ENCODE results near the gene CREB3L1.

Gene CREB3L1

GRCh38 chr11:46279126-46280099 is 2.0 kb downstream of the CREB3L1 start:
- H3K4me3 ChIP-seq (ENCODE audit: low read depth, low read length), result peak overlapping the region; percentile 88
- H3K79me2 ChIP-seq (ENCODE audit: control insufficient read depth, insufficient read depth, low read length, poor library complexity), result peaks cover 12% of the 10 kb centered on the region
- no peak overlapping the region for H2BK5ac ChIP-seq (ENCODE audit: low read depth, low read length, poor library complexity)
- peak overlapping the region; percentile 12 for H3K14ac ChIP-seq (ENCODE audit: low read length)
- peaks cover 22 to 24% of the 10 kb centered on the region in 2 experiments for H3K4me1 ChIP-seq (ENCODE audit: control insufficient read depth in 1 of 2, insufficient read depth in 2 of 2, low read length in 2 of 2)
- H2AK5ac ChIP-seq (ENCODE audit: low read length), result no peak overlapping the region
- peak overlapping the region; percentile 54 for H3K18ac ChIP-seq (ENCODE audit: low read length)
- peak overlapping the region; percentile 68 for H3K9ac ChIP-seq (ENCODE audit: low read length)
- H2BK12ac ChIP-seq (ENCODE audit: low read length), result peak overlapping the region; percentile 5
- peaks cover 10% of the 10 kb centered on the region for H3K79me1 ChIP-seq (ENCODE audit: low read length)
- H4K8ac ChIP-seq (ENCODE audit: low read depth, low read length), result peak overlapping the region; percentile 34
- H3K4me2 ChIP-seq (ENCODE audit: low read length), result peak overlapping the region; percentile 92
- peaks cover 0 to 4% of the 10 kb centered on the region in 2 experiments for H3K36me3 ChIP-seq (ENCODE audit: control insufficient read depth in 1 of 2, insufficient read depth in 2 of 2, low read length in 2 of 2)
- no peak overlapping the region for H3K23ac ChIP-seq (ENCODE audit: low read length)
- no peak overlapping the region for H3K27ac ChIP-seq (ENCODE audit: low read depth, low read length)
- H3K4ac ChIP-seq (ENCODE audit: low read depth, low read length), result peak overlapping the region; percentile 22
- no peak overlapping the region for H2AFZ ChIP-seq (ENCODE audit: insufficient read depth, low read length, poor library complexity)
- H3K27me3 ChIP-seq (ENCODE audit: insufficient read depth, low read length), result no peaks in the 10 kb centered on the region
- H4K12ac ChIP-seq (ENCODE audit: low read depth, low read length), result no peak overlapping the region
- WGBS (ENCODE audit: extremely low coverage, insufficient coverage, insufficient read length), result no CpG with 5 or more reads among the region's 15 CpGs
- peak overlapping the region; percentile 78 for H4K91ac ChIP-seq (ENCODE audit: low read depth, low read length)
- no peaks in the 10 kb centered on the region for H3K9me3 ChIP-seq (ENCODE audit: insufficient read depth, low read depth, low read length)
- no peak overlapping the region for H2BK120ac ChIP-seq (ENCODE audit: insufficient read depth, low read length, poor library complexity)
- DNase-seq, result no peak

GRCh38 chr11:46280706-46281105 is 3.2 kb downstream of the CREB3L1 start:
- no peak overlapping the region for H3K4me2 ChIP-seq (ENCODE audit: low read length)
- H3K4me3 ChIP-seq (ENCODE audit: low read depth, low read length), result no peak overlapping the region
- H3K79me2 ChIP-seq (ENCODE audit: control insufficient read depth, insufficient read depth, low read length, poor library complexity), result peaks cover 12% of the 10 kb centered on the region
- H3K4ac ChIP-seq (ENCODE audit: low read depth, low read length), result no peak overlapping the region
- peaks cover 13% of the 10 kb centered on the region for H3K79me1 ChIP-seq (ENCODE audit: low read length)
- H2BK5ac ChIP-seq (ENCODE audit: low read depth, low read length, poor library complexity), result no peak overlapping the region
- H2BK12ac ChIP-seq (ENCODE audit: low read length), result no peak overlapping the region
- DNase-seq, result no peak
- no peaks in the 10 kb centered on the region for H3K9me3 ChIP-seq (ENCODE audit: insufficient read depth, low read depth, low read length)
- no peak overlapping the region for H3K27ac ChIP-seq (ENCODE audit: low read depth, low read length)
- WGBS (ENCODE audit: extremely low coverage, insufficient coverage, insufficient read length), result no CpG with 5 or more reads among the region's 5 CpGs
- H3K9ac ChIP-seq (ENCODE audit: low read length), result no peak overlapping the region
- peaks cover 0 to 4% of the 10 kb centered on the region in 2 experiments for H3K36me3 ChIP-seq (ENCODE audit: control insufficient read depth in 1 of 2, insufficient read depth in 2 of 2, low read length in 2 of 2)
- no peak overlapping the region for H2AFZ ChIP-seq (ENCODE audit: insufficient read depth, low read length, poor library complexity)
- H3K18ac ChIP-seq (ENCODE audit: low read length), result no peak overlapping the region
- no peak overlapping the region for H4K12ac ChIP-seq (ENCODE audit: low read depth, low read length)
- no peak overlapping the region for H4K91ac ChIP-seq (ENCODE audit: low read depth, low read length)
- H3K4me1 ChIP-seq (ENCODE audit: control insufficient read depth in 1 of 2, insufficient read depth in 2 of 2, low read length in 2 of 2), result peaks cover 31 to 34% of the 10 kb centered on the region in 2 experiments
- no peak overlapping the region for H3K23ac ChIP-seq (ENCODE audit: low read length)
- H2AK5ac ChIP-seq (ENCODE audit: low read length), result no peak overlapping the region
- H4K8ac ChIP-seq (ENCODE audit: low read depth, low read length), result no peak overlapping the region
- no peak overlapping the region for H3K14ac ChIP-seq (ENCODE audit: low read length)
- H2BK120ac ChIP-seq (ENCODE audit: insufficient read depth, low read length, poor library complexity), result no peak overlapping the region
- no peaks in the 10 kb centered on the region for H3K27me3 ChIP-seq (ENCODE audit: insufficient read depth, low read length)

GRCh38 chr11:46281371-46281831 is 3.9 kb downstream of the CREB3L1 start:
- no peak overlapping the region for H2BK5ac ChIP-seq (ENCODE audit: low read depth, low read length, poor library complexity)

GRCh38 chr11:46285173-46285572 is 7.7 kb downstream of the CREB3L1 start:
- Histone ChIP-seq H2BK5ac (ENCODE audit: low read depth, low read length, poor library complexity) (no peak overlapping the region), H3K79me2 (ENCODE audit: control insufficient read depth, insufficient read depth, low read length, poor library complexity) (no peaks in the 10 kb centered on the region), H4K91ac (ENCODE audit: low read depth, low read length) (peak overlapping the region; percentile 2), H3K27me3 (ENCODE audit: insufficient read depth, low read length) (no peaks in the 10 kb centered on the region), H3K79me1 (ENCODE audit: low read length) (peaks cover 10% of the 10 kb centered on the region), H2AFZ (ENCODE audit: insufficient read depth, low read length, poor library complexity) (no peak overlapping the region), H4K8ac (ENCODE audit: low read depth, low read length) (no peak overlapping the region), H3K18ac (ENCODE audit: low read length) (no peak overlapping the region), H3K36me3 (ENCODE audit: control insufficient read depth in 1 of 2, insufficient read depth in 2 of 2, low read length in 2 of 2) (peaks cover 0 to 6% of the 10 kb centered on the region in 2 experiments), H3K4me1 (ENCODE audit: control insufficient read depth in 1 of 2, insufficient read depth in 2 of 2, low read length in 2 of 2) (peaks cover 28 to 32% of the 10 kb centered on the region in 2 experiments), H3K4me3 (ENCODE audit: low read depth, low read length) (no peak overlapping the region), H3K4me2 (ENCODE audit: low read length) (peak overlapping the region; percentile 29), H3K23ac (ENCODE audit: low read length) (no peak overlapping the region), H3K27ac (ENCODE audit: low read depth, low read length) (peak overlapping the region; percentile 66), H3K4ac (ENCODE audit: low read depth, low read length) (no peak overlapping the region), H2BK12ac (ENCODE audit: low read length) (no peak overlapping the region), H2AK5ac (ENCODE audit: low read length) (no peak overlapping the region), H3K9me3 (ENCODE audit: insufficient read depth, low read depth, low read length) (no peaks in the 10 kb centered on the region), H3K9ac (ENCODE audit: low read length) (no peak overlapping the region), H3K14ac (ENCODE audit: low read length) (no peak overlapping the region), H4K12ac (ENCODE audit: low read depth, low read length) (no peak overlapping the region), H2BK120ac (ENCODE audit: insufficient read depth, low read length, poor library complexity) (no peak overlapping the region)
- no CpG with 5 or more reads among the region's 3 CpGs for WGBS (ENCODE audit: extremely low coverage, insufficient coverage, insufficient read length)
- DNase-seq, result no peak

More at GRCh38 chr11:46281371-46281831, 3.9 kb downstream of the CREB3L1 start:
- Histone ChIP-seq H2BK12ac (ENCODE audit: low read length) (no peak overlapping the region), H3K4me1 (ENCODE audit: control insufficient read depth in 1 of 2, insufficient read depth in 2 of 2, low read length in 2 of 2) (peaks cover 31 to 36% of the 10 kb centered on the region in 2 experiments), H2AK5ac (ENCODE audit: low read length) (no peak overlapping the region), H3K4me2 (ENCODE audit: low read length) (peak overlapping the region; percentile 5), H3K36me3 (ENCODE audit: control insufficient read depth in 1 of 2, insufficient read depth in 2 of 2, low read length in 2 of 2) (peaks cover 0 to 4% of the 10 kb centered on the region in 2 experiments), H2BK120ac (ENCODE audit: insufficient read depth, low read length, poor library complexity) (no peak overlapping the region), H3K27me3 (ENCODE audit: insufficient read depth, low read length) (no peaks in the 10 kb centered on the region), H4K8ac (ENCODE audit: low read depth, low read length) (no peak overlapping the region), H2AFZ (ENCODE audit: insufficient read depth, low read length, poor library complexity) (no peak overlapping the region), H4K91ac (ENCODE audit: low read depth, low read length) (no peak overlapping the region), H3K4me3 (ENCODE audit: low read depth, low read length) (no peak overlapping the region), H4K12ac (ENCODE audit: low read depth, low read length) (no peak overlapping the region), H3K9ac (ENCODE audit: low read length) (no peak overlapping the region), H3K79me1 (ENCODE audit: low read length) (peaks cover 16% of the 10 kb centered on the region), H3K27ac (ENCODE audit: low read depth, low read length) (no peak overlapping the region), H3K14ac (ENCODE audit: low read length) (no peak overlapping the region), H3K23ac (ENCODE audit: low read length) (no peak overlapping the region), H3K79me2 (ENCODE audit: control insufficient read depth, insufficient read depth, low read length, poor library complexity) (peaks cover 12% of the 10 kb centered on the region), H3K9me3 (ENCODE audit: insufficient read depth, low read depth, low read length) (no peaks in the 10 kb centered on the region), H3K18ac (ENCODE audit: low read length) (no peak overlapping the region), H3K4ac (ENCODE audit: low read depth, low read length) (no peak overlapping the region)
- WGBS (ENCODE audit: extremely low coverage, insufficient coverage, insufficient read length), result no CpG with 5 or more reads among the region's 7 CpGs
- DNase-seq, result no peak

Measured in trophoblast cell (in vitro differentiated cells and primary cell).